GM06990 (cell line): Measurements from ENCODE around the gene IRGC.

ENCODE experiments used
- DNase-seq: peaks from one replicate; pipeline ENCODE4 v3.0.0-alpha.2; 2011; ENCODE audit not compliant: insufficient read length; ENCODE audit errors: extremely low read depth
- H3K27me3 ChIP-seq: replicated peaks from 2 replicates; pipeline ENCODE4 v1.6.0; 2011; ENCODE audit warnings: low read length; ENCODE audit not compliant: control insufficient read depth, insufficient read depth
- H3K36me3 ChIP-seq: 2 replicates; pipeline ENCODE4 v1.5.1; 2011; ENCODE audit warnings: low read length; ENCODE audit not compliant: control insufficient read depth, insufficient read depth
- H3K4me3 ChIP-seq: replicated peaks from 2 replicates; pipeline ENCODE4 v1.5.1; 2011; ENCODE audit warnings: low read depth, mild to moderate bottlenecking, control low read depth, low read length
- TF ChIP-seq, protein P1 (sequence below): IDR thresholded peaks from 2 replicates; pipeline ENCODE4 v1.5.1; 2011; ENCODE audit warnings: low read length, control low read depth, mild to moderate bottlenecking, inconsistent platforms; ENCODE audit not compliant: insufficient read depth, poor library complexity, severe bottlenecking

Gene IRGC

DNA sequence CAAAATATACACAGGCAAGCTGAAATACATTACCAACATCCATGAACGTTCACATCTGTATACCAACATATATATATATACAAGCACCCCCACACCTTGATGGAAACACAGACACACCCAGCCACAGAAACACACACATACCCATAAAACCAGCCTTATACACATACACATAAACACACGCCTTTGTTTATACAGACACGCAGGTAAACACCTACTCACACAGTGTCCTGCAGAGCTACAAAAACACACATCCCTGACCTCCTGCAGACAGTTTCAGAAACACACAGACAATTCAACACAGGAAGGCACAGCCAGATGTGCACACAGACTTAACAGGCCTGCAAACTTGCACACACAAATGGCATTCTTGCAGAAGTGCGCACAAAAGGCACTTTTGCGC lies 21.3 kb upstream of the IRGC start:
- TF ChIP-seq, protein P1, sequence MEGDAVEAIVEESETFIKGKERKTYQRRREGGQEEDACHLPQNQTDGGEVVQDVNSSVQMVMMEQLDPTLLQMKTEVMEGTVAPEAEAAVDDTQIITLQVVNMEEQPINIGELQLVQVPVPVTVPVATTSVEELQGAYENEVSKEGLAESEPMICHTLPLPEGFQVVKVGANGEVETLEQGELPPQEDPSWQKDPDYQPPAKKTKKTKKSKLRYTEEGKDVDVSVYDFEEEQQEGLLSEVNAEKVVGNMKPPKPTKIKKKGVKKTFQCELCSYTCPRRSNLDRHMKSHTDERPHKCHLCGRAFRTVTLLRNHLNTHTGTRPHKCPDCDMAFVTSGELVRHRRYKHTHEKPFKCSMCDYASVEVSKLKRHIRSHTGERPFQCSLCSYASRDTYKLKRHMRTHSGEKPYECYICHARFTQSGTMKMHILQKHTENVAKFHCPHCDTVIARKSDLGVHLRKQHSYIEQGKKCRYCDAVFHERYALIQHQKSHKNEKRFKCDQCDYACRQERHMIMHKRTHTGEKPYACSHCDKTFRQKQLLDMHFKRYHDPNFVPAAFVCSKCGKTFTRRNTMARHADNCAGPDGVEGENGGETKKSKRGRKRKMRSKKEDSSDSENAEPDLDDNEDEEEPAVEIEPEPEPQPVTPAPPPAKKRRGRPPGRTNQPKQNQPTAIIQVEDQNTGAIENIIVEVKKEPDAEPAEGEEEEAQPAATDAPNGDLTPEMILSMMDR, result no peak
- Histone ChIP-seq H3K27me3 (peaks cover 1% of the 10 kb centered on the region), H3K36me3 (no peaks in the 10 kb centered on the region), H3K4me3 (no peak overlapping the region)
- no peak for DNase-seq

DNA sequence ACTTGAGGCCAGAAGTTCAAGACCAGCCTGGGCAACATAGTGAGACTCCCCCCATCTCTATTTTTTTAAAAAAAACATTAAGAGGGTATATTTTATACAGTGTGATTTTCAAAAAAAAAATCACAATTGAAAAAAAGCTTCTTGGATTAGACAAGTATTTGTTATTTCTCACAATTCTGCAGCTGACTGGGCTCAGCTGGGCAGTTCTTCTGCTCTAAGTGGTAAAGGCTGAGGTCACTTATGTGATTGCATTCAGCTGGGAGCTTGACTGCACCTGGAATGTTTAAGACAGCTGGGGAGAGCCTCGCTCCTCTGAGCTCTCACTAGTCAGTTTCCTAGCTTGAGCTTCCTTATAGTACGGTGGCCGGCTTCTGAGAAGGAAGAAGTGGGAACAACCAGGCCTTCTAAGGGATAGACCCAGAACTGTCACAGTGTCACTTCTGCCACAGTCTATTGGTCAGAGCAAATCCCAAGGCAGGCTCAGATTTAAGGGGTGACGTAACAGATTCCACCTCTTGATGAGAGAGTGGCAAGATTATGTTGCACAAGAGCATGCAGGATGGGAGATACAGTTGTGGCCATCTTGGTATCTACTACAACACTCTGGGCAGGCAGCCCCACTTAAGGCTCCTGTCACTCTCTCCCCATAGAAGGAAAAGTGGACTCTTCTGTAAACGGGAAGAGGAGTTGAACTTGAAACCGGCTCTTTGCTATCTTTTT lies 19.7 kb upstream of the IRGC start:
- H3K27me3 ChIP-seq, result peaks cover 1% of the 10 kb centered on the region
- DNase-seq, result no peak
- TF ChIP-seq, protein P1, result no peak
- H3K4me3 ChIP-seq, result no peak overlapping the region
- no peaks in the 10 kb centered on the region for H3K36me3 ChIP-seq

DNA sequence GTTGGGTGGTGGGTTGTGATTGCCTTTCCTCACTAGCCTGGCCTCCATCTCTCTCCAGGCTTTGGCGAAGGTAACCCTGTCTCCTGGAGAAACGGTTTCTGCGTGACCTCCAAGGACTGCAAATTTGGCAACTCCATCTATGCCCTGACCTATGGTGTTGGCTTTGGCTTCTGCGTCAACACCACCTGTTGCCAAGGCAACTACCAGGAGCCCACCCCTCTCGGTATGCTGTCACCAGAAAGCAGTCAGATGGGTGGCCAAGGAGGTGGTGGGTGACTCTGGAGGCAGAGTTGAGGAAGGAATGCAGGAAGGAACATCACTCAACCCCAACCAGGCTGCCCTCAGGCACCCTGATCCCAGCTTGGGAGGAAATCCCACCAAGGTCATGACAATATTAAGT lies 18.6 kb upstream of the IRGC start:
- no peak for DNase-seq
- TF ChIP-seq, protein P1, result no peak
- no peak overlapping the region for H3K4me3 ChIP-seq
- peaks cover 1% of the 10 kb centered on the region for H3K27me3 ChIP-seq
- no peaks in the 10 kb centered on the region for H3K36me3 ChIP-seq

DNA sequence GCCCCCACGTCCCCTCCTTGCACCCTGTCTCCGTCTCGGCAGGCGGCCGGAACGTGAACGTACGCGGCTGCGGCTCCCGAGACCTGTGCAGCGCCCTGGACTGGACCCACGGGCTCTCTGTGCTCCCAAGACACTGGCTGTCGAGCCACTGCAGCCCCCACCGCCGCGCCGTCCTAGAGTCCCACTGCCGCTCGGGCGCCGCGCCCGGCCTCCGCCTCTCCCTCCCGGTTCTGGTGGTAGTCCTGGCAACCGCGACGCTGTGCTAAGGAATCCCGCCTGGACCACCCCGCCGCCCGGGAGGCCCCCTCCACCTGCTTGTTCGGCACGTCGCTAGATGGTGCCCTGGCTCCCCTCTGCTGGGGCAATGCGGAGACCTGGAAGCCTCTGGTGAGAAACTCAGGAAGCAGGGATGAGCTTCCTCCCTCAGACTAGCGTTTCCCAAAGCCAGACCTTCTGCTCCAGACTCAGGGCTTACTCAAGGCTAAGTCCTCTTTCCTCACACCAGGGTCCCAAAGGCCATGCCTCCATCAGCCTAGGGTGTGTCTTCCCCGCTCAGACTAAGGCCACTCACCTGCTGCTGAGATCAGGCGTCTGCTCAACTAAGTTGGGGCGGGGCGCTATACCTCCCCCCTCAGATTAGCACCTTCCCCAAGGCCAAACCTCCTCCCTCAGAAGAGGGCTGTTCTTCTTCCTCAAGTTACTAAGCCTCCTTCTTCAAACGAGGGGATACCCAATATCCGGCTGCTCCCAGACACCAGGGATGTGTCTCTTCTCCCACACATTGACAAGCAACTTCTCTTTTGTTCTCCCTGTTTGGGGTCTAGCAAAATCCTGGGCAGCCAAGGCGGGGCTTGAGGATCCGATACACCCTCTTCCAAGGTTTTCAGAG lies 16.1 kb upstream of the IRGC start:
- H3K27me3 ChIP-seq, result peaks cover 1% of the 10 kb centered on the region
- DNase-seq, result no peak
- no peak overlapping the region for H3K4me3 ChIP-seq
- no peaks in the 10 kb centered on the region for H3K36me3 ChIP-seq
- TF ChIP-seq, protein P1, result no peak

DNA sequence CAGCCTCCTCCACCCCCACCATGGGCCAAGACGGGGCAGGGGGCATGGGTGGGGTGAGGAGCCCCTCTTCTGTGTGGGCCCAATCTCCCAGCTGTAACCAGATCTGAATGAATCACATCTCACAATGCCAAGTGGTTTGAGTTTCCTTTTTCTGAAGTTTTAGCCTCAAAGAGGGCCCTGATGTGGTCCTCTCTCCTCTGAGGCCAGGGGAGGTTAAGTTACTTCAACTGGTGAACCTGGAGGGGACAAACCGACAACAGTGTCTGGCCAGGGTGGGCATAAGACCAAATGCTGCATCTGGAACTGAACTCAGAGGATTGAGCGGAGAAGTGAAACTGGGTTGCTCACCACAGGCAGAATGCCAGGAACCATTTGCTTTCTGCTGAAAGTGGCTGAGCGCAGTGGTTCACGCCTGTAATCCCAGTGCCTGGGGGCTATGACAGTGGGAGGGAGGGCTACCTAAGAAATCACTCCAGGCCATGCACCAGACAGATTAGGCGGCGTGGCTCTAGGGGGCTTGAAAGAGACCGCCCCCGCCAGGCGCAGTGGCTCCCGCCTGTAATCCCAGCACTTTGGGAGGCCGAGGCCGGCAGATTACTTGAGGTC lies 15.4 kb upstream of the IRGC start:
- DNase-seq, result peak; percentile 32
- Histone ChIP-seq H3K4me3 (no peak overlapping the region), H3K27me3 (peaks cover 1% of the 10 kb centered on the region), H3K36me3 (no peaks in the 10 kb centered on the region)
- TF ChIP-seq, protein P1, result no peak
